ENCODE measurements around the gene WWC1. TPM values are rescaled to one million over a fixed set of nuclear protein-coding genes. Genes with fewer than 3 reads are reported as not detected.
"Not testable (repeated sequence)": the region's sequence is repeated elsewhere in the genome, so short reads cannot be mapped to it uniquely, and the experiment has no call there.

WWC1 gene
- total and polyA plus RNA-seq, 2 experiments from 2014 or later: 27.6 to 27.8 TPM

DNA sequence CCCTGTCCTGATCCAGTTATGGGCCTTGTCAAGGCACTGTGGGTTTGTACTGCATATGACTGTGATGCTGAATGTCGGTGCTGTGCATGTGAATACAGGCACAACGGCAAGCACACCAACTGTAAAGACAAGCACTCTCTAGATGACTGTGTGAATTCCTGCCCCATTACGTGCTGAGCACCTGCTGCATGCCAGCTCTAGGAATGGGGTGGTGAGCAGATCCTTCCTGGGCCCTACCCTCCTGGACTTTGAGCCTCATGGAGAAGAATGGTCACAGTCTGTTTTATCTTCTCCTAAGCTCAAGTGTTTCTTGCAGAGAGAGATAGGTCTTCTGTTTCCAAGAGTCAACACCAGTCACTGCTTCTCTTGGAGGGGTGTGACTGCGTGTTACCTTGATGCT is 138.9 kb downstream of the WWC1 start:
- Histone ChIP-seq H4K20me1 (ENCODE audit: insufficient read depth, poor library complexity, severe bottlenecking) (no peaks in the 10 kb centered on the region), H3K4me3 (no peak overlapping the region), H3K27ac (peak overlapping the region; percentile 91), H3K79me2 (no peaks in the 10 kb centered on the region), H3K27me3 (no peaks in the 10 kb centered on the region), H3K4me1 (ENCODE audit: insufficient read depth) (peaks cover 10% of the 10 kb centered on the region), H3K9me2 (replicated peaks; ENCODE audit: insufficient read depth) (no peaks in the 10 kb centered on the region), H3K4me2 (no peak overlapping the region), H3K9me3 (ENCODE audit: low read depth) (no peaks in the 10 kb centered on the region), H3K36me3 (replicated peaks; ENCODE audit: insufficient read depth, low read depth) (no peaks in the 10 kb centered on the region), H2AFZ (no peak overlapping the region)
- TF ChIP-seq EZH2phosphoT487 (IDR thresholded peaks at IDR 0.05; ENCODE audit: low read depth, severe bottlenecking, unreplicated experiment) (no peak), EZH2 (IDR thresholded peaks at IDR 0.05; ENCODE audit: borderline replicate concordance) (no peak)
- TF ChIP-seq, protein P1, sequence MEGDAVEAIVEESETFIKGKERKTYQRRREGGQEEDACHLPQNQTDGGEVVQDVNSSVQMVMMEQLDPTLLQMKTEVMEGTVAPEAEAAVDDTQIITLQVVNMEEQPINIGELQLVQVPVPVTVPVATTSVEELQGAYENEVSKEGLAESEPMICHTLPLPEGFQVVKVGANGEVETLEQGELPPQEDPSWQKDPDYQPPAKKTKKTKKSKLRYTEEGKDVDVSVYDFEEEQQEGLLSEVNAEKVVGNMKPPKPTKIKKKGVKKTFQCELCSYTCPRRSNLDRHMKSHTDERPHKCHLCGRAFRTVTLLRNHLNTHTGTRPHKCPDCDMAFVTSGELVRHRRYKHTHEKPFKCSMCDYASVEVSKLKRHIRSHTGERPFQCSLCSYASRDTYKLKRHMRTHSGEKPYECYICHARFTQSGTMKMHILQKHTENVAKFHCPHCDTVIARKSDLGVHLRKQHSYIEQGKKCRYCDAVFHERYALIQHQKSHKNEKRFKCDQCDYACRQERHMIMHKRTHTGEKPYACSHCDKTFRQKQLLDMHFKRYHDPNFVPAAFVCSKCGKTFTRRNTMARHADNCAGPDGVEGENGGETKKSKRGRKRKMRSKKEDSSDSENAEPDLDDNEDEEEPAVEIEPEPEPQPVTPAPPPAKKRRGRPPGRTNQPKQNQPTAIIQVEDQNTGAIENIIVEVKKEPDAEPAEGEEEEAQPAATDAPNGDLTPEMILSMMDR (IDR thresholded peaks at IDR 0.05; ENCODE audit: poor library complexity): no peak
- 81% methylated on average over 4 of the region's 4 CpGs for WGBS (ENCODE audit: low lambda C conversion rate, missing lambda C conversion rate)
- peak; percentile 66 for DNase-seq (ENCODE audit: low spot score)

DNA sequence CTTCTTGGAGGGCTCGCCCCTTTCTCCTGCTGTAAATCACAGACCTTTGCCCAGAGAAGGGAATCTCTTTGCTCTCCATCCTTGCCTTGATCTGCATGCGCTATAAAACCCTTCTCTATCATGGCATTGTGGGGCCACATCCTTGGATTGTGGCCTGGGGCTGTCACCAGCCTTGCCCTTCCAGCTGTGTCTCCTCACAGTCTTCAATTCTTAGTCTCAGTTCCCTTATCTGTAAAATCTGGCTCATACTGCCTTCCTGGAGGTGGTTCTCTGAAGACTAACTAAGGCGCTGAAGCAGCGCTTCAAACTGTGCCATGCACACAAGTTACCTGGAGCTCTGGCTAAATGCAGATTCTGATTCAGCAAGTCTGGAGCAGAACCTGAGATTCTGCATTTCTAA is 141.5 kb downstream of the WWC1 start:
- TF ChIP-seq EZH2 (IDR thresholded peaks at IDR 0.05; ENCODE audit: borderline replicate concordance): no peak
- TF ChIP-seq, protein P1 (IDR thresholded peaks at IDR 0.05; ENCODE audit: poor library complexity): no peak
- no peak for TF ChIP-seq EZH2phosphoT487 (IDR thresholded peaks at IDR 0.05; ENCODE audit: low read depth, severe bottlenecking, unreplicated experiment)
- H3K79me2 ChIP-seq: no peaks in the 10 kb centered on the region
- WGBS (ENCODE audit: low lambda C conversion rate, missing lambda C conversion rate): 94% methylated on average over 4 of the region's 4 CpGs
- no peaks in the 10 kb centered on the region for H3K36me3 ChIP-seq (replicated peaks; ENCODE audit: insufficient read depth, low read depth)
- no peak for DNase-seq (ENCODE audit: low spot score)
- peaks cover 10% of the 10 kb centered on the region for H3K4me1 ChIP-seq (ENCODE audit: insufficient read depth)
- H2AFZ ChIP-seq: no peak overlapping the region
- H3K27me3 ChIP-seq: no peaks in the 10 kb centered on the region
- no peak overlapping the region for H3K27ac ChIP-seq
- no peaks in the 10 kb centered on the region for H4K20me1 ChIP-seq (ENCODE audit: insufficient read depth, poor library complexity, severe bottlenecking)
- H3K9me3 ChIP-seq (ENCODE audit: low read depth): no peaks in the 10 kb centered on the region
- no peaks in the 10 kb centered on the region for H3K9me2 ChIP-seq (replicated peaks; ENCODE audit: insufficient read depth)
- H3K4me3 ChIP-seq: no peak overlapping the region
- no peak overlapping the region for H3K4me2 ChIP-seq

DNA sequence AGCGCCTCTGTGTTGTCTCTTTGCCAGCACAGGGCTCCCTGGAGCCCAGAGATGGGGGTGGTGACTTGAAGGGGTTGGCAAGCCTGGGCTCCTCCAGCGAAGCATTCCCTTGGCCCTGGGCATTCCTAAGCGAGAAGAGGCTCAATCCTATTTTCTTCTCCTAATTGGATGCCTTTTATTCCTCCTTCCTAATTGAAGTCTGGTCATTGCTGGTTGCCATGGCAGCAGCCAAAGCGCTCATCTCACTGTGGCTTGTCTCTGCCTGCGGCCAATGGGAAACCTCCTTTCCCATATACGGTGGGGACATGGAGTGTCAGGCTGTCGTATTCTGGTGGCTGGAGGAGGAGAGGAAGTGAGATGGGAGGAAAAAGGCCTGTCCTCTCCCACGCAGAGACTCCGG is 142.6 kb downstream of the WWC1 start:
- Histone ChIP-seq H3K4me1 (ENCODE audit: insufficient read depth) (peaks cover 10% of the 10 kb centered on the region), H3K4me3 (no peak overlapping the region), H3K36me3 (replicated peaks; ENCODE audit: insufficient read depth, low read depth) (no peaks in the 10 kb centered on the region), H3K9me2 (replicated peaks; ENCODE audit: insufficient read depth) (no peaks in the 10 kb centered on the region), H4K20me1 (ENCODE audit: insufficient read depth, poor library complexity, severe bottlenecking) (no peaks in the 10 kb centered on the region), H3K27me3 (no peaks in the 10 kb centered on the region), H3K4me2 (no peak overlapping the region), H3K9me3 (ENCODE audit: low read depth) (no peaks in the 10 kb centered on the region), H3K27ac (no peak overlapping the region), H2AFZ (no peak overlapping the region), H3K79me2 (no peaks in the 10 kb centered on the region)
- no peak for TF ChIP-seq EZH2 (IDR thresholded peaks at IDR 0.05; ENCODE audit: borderline replicate concordance)
- 83% methylated on average over 9 of the region's 9 CpGs for WGBS (ENCODE audit: low lambda C conversion rate, missing lambda C conversion rate)
- no peak for DNase-seq (ENCODE audit: low spot score)

GRCh38 chr5:168434746-168435321 is 143.4 kb downstream of the WWC1 start:
- H3K27ac ChIP-seq: no peak overlapping the region
- WGBS (ENCODE audit: low lambda C conversion rate, missing lambda C conversion rate): 90% methylated on average over 8 of the region's 8 CpGs
- H3K79me2 ChIP-seq: no peaks in the 10 kb centered on the region
- no peak overlapping the region for H3K4me2 ChIP-seq
- H3K9me2 ChIP-seq (replicated peaks; ENCODE audit: insufficient read depth): no peaks in the 10 kb centered on the region
- no peak overlapping the region for H2AFZ ChIP-seq
- H4K20me1 ChIP-seq (ENCODE audit: insufficient read depth, poor library complexity, severe bottlenecking): no peaks in the 10 kb centered on the region
- DNase-seq (ENCODE audit: low spot score): no peak
- no peaks in the 10 kb centered on the region for H3K36me3 ChIP-seq (replicated peaks; ENCODE audit: insufficient read depth, low read depth)
- no peak overlapping the region for H3K4me3 ChIP-seq
- H3K9me3 ChIP-seq (ENCODE audit: low read depth): no peaks in the 10 kb centered on the region
- TF ChIP-seq, protein P1 (IDR thresholded peaks at IDR 0.05; ENCODE audit: poor library complexity): no peak
- TF ChIP-seq EZH2phosphoT487 (IDR thresholded peaks at IDR 0.05; ENCODE audit: low read depth, severe bottlenecking, unreplicated experiment) (no peak), EZH2 (IDR thresholded peaks at IDR 0.05; ENCODE audit: borderline replicate concordance) (no peak)
- H3K4me1 ChIP-seq (ENCODE audit: insufficient read depth): peaks cover 8% of the 10 kb centered on the region
- H3K27me3 ChIP-seq: no peaks in the 10 kb centered on the region

GRCh38 chr5:168435340-168435739 is 143.9 kb downstream of the WWC1 start:
- H3K4me2 ChIP-seq; DNase-seq (ENCODE audit: low spot score); H2AFZ ChIP-seq; H3K36me3 ChIP-seq (replicated peaks; ENCODE audit: insufficient read depth, low read depth); H3K9me3 ChIP-seq (ENCODE audit: low read depth); H3K79me2 ChIP-seq; H3K9me2 ChIP-seq (replicated peaks; ENCODE audit: insufficient read depth); H3K27ac ChIP-seq; H3K4me3 ChIP-seq; H3K4me1 ChIP-seq (ENCODE audit: insufficient read depth); H4K20me1 ChIP-seq (ENCODE audit: insufficient read depth, poor library complexity, severe bottlenecking); H3K27me3 ChIP-seq: not testable (repeated sequence)
- 92% methylated on average over 4 of the region's 4 CpGs for WGBS (ENCODE audit: low lambda C conversion rate, missing lambda C conversion rate)
